GM21825 (cell line): Measurements from ENCODE around the gene PTPN3.
"Not testable (repeated sequence)": the region's sequence is repeated elsewhere in the genome, so short reads cannot be mapped to it uniquely, and the experiment has no call there.

Experiments used
- ATAC-seq: cut with Tn5 transposase; IDR thresholded peaks from one replicate; pipeline ENCODE4 v1.9.1; 2021; ENCODE audit warnings: mild to moderate bottlenecking, moderate library complexity; ENCODE audit not compliant: unreplicated experiment

The PTPN3 gene

GRCh38 chr9:109403766-109404320 lies 94.3 kb downstream of the PTPN3 start:
- no peak for ATAC-seq

GRCh38 chr9:109403116-109403515 lies 95.0 kb downstream of the PTPN3 start:
- ATAC-seq: no peak

GRCh38 chr9:109401990-109402318 lies 96.2 kb downstream of the PTPN3 start:
- no peak for ATAC-seq

- ATAC-seq: no peak
Measured at GRCh38 chr9:109401169-109401989, 96.7 kb downstream of the PTPN3 start.

- ATAC-seq: peak; percentile 76
Measured at GRCh38 chr9:109399258-109399767, 98.8 kb downstream of the PTPN3 start.

- no peak for ATAC-seq
Measured at GRCh38 chr9:109391176-109391575, 106.9 kb downstream of the PTPN3 start.

GRCh38 chr9:109387856-109388255 lies 110.3 kb downstream of the PTPN3 start:
- no peak for ATAC-seq

- ATAC-seq: no peak
Measured at GRCh38 chr9:109387206-109387605, 110.9 kb downstream of the PTPN3 start.

- ATAC-seq: no peak
Measured at GRCh38 chr9:109385499-109385898, 112.6 kb downstream of the PTPN3 start.

GRCh38 chr9:109383947-109384346 lies 114.2 kb downstream of the PTPN3 start:
- ATAC-seq: no peak

- ATAC-seq: no peak
Measured at GRCh38 chr9:109383356-109383755, 114.8 kb downstream of the PTPN3 start.

GRCh38 chr9:109382585-109382984 lies 115.5 kb downstream of the PTPN3 start:
- no peak for ATAC-seq

- ATAC-seq: no peak
Measured at GRCh38 chr9:109382182-109382581, 115.9 kb downstream of the PTPN3 start.

GRCh38 chr9:109381011-109381729 lies 116.9 kb downstream of the PTPN3 start:
- ATAC-seq: peak; percentile 78

- ATAC-seq: no peak
Measured at GRCh38 chr9:109379513-109379912, 118.6 kb downstream of the PTPN3 start.

- ATAC-seq: no peak
Measured at GRCh38 chr9:109378316-109378715, 119.8 kb downstream of the PTPN3 start.

GRCh38 chr9:109372246-109372645 lies 125.9 kb downstream of the PTPN3 start:
- ATAC-seq: no peak

- ATAC-seq: no peak
Measured at GRCh38 chr9:109371374-109371773, 126.7 kb downstream of the PTPN3 start.

- peak; percentile 65 for ATAC-seq
Measured at GRCh38 chr9:109369285-109369684, 128.8 kb downstream of the PTPN3 start.

GRCh38 chr9:109360771-109361170 lies 137.3 kb downstream of the PTPN3 start:
- no peak for ATAC-seq

GRCh38 chr9:109358968-109359603 lies 139.0 kb downstream of the PTPN3 start:
- ATAC-seq: not testable (repeated sequence)
